Endometrial microvascular endothelial cells (primary cell): ENCODE results near the gene ZFP36. TPM values are rescaled to one million over a fixed set of nuclear protein-coding genes. Genes with fewer than 3 reads are reported as not detected.
"Not testable (repeated sequence)": the region's sequence is repeated elsewhere in the genome, so short reads cannot be mapped to it uniquely, and the experiment has no call there.

Source experiments
- in situ Hi-C: cut with HindIII; loops from 2 replicates; pipeline ENCODE4 v1.10.0; 2017; ENCODE audit warnings: low sequenced_read_pairs, low pct_unique_long_range_greater_than_20kb; ENCODE audit errors: inconsistent ontology term
- total RNA-seq: library from RNA; depleted of rRNA; stranded (reverse); fragments of >200 nt; gene quantifications from one replicate; pipeline ENCODE4 v1.2.3, GENCODE V29; 2015; ENCODE audit errors: inconsistent ontology term

The ZFP36 gene, protein sequence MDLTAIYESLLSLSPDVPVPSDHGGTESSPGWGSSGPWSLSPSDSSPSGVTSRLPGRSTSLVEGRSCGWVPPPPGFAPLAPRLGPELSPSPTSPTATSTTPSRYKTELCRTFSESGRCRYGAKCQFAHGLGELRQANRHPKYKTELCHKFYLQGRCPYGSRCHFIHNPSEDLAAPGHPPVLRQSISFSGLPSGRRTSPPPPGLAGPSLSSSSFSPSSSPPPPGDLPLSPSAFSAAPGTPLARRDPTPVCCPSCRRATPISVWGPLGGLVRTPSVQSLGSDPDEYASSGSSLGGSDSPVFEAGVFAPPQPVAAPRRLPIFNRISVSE
- 2.8 TPM for total RNA-seq

DNA sequence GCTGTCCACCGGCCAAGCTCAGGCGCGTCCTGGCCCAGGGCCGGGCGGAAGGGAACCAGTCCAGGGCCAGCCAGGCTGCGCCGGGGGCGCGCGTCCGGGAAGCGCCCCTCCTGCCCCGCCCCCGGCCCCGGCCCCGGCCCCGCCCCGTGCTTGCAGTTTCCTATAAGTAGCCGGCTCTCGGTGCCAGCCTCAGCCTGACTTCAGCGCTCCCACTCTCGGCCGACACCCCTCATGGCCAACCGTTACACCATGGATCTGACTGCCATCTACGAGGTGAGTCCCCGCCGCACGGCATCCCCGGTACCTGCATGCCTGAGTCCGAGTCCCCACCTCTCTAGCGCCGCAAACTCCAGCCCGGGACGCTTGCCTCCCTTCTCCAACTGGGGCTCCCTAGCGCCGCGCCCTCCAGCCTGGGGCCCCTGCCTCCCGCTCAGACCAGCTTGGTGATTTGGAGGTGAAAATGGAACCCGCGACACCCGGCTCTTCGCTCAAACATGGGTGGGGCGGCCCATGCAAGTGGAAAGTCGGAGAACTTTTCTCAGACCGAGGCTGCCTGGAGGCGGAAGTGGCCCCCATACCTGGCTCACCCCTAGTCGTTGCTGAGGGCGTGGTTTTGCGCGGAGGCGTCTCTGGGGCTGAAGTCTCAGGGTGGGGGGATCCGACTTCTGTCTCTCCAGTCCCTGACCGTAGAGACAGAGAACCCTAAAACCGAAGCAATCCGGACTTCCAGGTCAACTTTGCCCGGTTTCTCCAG is at the start of gene ZFP36:
Gene ZFP36 (plus strand): TSS at position 192 of the 754 bp plus-strand sequence. CDS start 58 bp downstream, at position 250.
- in situ Hi-C loops: no loop called here

DNA sequence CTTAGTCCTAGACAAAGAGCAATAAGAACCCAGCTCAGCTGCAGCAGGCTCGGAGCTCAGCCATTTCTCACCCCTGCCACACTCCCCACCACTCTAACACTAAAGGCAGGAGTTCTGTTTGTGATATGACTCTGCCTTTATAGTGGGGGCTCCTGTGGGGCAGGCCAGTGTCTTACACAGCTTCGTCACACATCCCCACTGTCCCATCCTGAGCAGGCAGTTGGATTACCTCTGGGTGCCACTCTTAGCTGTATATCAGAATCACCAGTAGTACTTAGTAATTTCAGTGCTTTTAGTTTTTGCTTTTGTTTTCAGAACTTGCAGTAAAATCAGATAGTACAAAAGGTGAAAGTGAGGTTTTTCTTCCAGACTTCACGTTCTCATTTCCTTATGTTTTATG is 47.6 kb upstream of the ZFP36 start:
- in situ Hi-C loops: no loop called here

DNA sequence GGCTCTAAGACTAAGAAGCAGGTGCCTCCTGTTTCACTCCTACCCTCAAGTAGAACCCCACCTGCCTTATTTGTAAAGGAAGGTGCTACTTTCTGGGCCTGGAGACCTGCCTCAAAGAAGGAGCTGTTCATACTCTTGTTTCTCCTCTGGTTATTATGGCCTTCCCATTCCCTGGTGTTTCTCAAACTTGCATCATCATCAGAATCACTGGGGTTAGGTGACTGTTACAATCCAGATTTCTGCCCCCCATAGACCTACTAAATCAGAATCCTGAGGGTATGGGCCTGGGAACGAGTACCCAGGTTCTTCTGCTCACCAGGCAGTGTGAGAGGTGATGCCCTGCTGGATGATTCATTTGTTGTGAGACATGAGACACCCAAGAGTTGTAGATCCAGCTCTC is 46.0 kb upstream of the ZFP36 start:
- in situ Hi-C loops: no loop called here

DNA sequence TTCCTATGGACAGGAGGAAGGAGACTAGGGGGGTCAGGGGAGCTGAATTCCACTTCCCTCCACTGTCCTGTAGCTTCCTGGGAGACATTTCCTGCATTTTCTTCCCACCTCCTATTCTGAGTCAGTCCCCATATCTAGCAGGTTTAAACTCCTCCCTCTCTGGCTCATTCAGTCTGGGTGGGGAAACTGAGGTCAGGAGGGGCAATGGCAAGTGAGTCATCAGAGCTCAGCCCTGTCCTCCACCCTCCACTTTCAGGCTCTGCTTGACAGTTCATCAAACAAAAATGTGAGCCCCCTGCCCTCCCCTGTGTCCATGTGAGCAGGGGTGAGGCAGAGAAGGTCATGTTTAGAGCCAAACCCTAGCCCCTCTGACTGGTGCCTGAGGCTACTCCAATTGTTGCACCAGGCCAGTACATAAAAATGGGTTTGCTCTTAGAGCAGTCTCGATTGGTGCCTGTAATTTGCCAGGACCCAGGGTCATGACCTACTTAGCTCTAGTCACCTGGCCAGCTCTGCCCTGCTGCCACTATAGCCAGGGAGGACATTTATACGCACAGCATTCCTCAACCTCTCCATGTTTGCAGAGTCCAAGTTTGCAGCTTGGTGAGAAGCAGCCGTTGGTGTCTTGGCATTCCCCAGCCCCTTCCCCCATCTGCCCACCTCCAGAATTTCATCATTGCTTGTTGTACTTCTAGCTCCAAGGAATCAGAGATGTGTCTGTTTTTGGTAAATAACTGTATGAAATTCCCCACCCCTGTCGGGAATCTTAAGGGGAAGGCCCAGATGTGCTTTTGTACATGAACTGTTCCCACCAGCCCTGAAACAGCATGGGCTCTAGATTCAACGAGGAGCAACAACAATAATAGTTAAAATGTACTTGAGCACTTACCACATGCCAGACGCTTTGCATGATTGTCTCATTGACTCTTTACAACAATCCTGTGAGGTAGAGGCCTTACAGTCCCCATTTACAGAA is 43.7 kb upstream of the ZFP36 start:
- in situ Hi-C loops: no loop called here

DNA sequence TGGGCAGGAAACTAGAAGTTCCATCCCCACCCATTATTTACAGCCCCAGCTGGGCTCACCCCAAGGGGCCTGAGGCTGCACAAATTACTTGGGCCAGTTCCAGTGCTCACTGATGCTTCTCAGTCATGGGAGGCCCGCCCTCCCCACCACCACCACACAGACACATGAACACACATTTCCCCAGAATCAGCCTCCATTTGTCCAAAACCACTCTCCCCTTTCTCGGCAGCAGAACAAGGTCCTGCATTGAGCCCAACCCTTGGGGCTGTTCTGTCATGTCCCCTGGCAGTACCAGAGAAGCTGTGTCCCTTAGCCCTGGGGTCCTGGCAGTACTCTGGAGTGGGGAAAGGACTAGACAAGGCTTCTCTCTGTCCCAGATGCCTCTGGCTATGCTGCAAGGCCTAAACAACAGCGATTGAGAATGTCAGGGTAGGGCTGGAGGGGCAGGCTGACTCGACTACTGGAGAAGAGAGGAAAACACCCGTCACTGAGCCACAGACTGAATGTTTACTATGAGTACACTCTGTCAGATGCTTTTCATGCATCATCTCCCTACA is 42.7 kb upstream of the ZFP36 start:
- in situ Hi-C loops: no loop called here

DNA sequence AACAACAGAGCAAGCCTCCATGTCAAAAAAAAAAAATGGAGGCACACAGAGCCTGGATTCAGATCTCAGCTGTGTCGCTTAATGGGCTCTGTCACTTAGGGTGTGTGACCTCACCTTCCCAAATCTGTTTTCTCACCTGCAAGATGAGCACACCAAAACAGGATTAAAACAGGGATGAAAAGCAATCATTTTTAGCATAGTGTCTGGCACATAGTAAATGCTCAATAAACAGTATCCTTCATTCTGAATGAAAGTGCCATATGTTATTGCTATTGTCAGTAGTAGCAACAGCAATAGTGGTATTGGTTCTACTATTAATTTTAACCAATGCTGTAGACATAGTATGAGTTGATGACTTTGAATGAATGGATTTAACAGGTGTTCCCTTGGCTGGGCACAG is 41.1 kb upstream of the ZFP36 start:
- in situ Hi-C loops: no loop called here

DNA sequence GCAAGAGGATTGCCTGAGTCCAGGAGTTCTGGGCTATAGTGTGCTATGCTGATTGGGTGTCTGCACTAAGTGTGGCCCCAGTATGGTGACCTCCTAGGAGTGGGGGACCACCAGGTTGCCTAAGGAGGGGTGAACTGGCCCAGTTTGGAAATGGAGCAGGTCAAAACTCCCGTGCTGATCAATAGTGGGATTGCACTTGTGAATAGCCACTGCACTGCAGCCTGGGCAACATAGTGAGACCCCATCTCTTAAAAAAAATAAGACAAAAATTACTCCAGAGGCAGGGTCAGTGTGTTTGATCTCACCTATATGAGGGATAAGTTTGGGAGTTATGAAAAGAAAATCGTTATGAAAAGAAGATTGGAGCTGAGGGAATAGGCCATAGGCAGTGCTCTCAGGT is 37.4 kb upstream of the ZFP36 start:
- in situ Hi-C loops: no loop called here

DNA sequence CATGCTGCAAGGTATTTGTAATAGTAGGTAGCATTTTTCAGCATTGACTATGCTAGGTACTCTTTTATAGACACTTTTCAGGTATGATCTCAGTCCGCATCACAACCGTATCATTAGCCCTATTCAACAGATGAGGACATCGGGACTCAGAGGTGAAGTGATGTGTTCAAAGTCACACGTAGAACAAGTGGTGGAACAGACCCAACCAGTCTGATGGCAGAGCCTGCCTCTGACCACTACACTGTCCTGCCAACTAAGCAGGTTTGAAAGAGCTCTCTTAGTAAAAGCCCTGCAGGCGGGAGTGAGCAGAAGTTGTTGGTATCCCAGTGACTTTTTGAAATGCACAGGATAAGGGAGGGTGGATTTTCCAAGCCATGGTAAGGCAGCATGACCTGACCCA is 35.9 kb upstream of the ZFP36 start:
- in situ Hi-C loops: no loop called here

DNA sequence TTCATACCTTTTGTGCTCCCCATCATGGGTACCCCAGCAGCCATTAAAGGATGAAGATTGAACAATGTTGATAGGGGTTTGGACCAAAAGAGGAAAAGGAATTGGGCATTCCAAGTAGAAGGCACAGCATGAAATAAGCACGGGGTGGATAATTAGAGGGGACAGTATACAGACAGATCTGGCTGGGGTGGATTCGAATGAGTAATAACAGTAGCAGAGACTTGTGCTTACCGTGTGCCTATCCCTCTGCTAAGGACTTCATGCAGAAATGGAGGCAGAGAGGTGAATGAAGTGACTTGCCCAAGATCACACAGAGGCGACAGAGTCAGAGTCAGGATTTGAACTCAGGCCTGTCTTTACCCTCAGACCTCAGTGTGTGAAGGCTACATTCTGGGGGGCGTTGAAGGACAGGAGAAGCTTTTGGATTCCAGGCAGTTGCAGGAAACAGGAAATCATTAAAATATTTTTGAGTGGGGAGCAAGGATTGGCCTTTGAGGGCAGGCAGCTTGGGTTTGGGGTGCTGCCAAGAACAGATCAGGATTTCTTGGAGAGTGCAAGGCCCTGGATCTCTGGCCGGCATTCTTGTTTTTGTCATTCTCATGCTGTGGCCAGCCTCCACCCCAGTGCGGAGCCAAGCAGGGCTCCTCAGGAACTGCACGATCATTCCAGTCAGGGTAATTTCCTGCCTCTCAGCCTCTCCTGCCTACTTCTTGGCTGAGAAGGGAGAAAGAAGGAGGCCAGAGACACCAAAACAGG is 34.4 kb upstream of the ZFP36 start:
- in situ Hi-C loops: no loop called here

DNA sequence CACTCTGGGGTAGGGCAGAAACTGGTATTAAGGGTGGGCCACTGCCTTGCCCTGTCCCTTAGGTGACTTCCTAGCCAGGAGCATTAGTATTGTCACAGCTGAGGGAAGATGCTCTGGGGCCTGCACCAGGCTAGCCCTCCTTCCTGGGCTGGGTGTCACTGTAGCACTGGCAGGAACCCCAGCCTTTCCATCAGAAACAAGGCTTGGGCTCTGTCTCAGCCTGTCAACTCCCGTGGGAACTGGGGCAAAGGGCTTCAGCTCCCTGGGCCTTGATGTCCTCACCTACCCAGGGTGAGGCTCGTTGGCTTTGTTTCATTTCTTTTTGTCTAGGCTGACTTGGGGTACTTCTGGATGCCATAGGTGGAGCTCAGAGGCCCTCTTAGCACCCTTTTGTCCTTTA is 33.7 kb upstream of the ZFP36 start:
- in situ Hi-C loops: no loop called here

DNA sequence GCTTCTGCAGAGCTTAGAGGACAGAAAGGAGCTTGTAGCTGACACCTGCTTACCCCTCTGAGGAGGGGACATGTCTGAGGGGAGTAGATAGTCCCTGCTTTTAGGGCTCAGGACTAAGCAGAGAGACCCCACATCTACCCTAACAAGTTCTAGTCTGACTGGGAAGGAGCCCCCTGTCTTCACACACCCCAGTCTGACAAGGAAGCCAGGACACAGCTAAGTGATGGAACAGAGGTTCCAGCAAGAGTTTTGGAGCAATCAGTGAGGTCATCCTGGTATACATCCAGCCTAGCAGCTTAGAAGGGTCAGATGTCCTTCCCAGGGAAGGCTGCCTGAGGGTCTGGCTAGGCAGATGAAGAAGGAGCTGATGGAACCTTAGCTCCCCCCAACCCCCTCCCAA is 30.7 kb upstream of the ZFP36 start:
- in situ Hi-C loops: no loop called here

DNA sequence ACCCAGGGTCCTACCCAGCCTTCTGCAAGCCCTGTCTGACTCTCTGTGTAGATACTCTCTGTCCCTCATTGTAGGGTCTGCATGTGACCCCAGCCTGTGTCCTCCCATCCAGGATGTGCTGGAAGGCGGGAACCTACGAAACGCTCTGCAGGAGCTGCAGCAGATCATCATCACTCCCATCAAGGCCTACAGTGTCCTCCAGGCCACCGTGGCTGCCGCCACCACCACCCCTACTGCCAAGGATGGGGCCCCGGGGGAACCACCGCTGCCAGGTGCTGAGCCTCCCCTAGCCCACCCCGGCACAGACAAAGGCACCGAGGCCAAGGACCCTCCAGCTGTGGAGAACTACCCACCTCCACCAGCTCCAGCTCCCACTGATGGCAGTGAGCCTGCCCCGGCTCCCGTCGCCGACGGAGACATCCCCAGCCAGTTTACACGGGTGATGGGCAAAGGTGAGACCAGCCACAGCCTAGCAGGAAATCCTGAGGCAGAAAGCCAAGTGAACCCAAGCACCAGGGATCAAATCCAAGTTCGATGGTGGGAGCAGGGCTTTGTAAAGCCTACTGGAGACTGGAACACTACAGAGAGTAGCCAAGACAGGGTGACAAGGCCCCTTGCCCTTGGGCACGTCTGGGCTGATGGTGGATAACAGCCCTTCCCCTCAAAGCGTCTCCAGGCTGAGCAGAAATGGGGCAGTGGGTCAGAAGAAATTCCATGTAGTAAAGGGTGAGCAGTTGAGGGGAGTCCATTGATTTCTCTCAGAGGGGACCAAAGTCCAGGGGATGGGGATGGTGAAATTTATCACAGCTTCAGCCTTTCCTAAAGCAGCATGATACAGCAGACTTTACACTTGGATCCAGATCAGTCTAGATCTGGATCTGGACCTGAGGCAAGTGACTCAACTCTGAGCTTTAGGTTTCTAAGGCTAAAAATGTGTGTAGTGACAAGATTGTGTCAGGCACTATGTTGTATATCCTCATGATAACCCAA is 29.0 kb upstream of the ZFP36 start:
- in situ Hi-C loops: no loop called here

DNA sequence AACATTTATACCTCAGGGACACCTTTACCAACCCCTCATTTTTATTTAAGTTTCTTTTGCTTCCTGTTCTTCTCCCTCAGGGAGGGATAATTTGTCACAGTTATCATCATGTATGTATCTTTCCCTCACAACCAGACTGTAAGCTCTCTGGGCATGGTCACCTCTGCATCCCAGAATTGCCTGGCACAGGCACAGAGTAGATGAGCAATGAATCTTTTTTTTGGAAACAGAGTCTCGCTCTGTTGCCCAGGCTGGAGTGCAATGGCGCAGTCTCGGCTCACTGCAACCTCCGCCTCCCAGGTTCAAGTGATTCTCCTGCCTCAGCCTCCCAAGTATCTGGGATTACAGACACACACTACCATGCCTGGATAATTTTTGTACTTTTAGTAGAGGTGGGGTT is 27.3 kb upstream of the ZFP36 start:
- in situ Hi-C loops: not testable (repeated sequence)

DNA sequence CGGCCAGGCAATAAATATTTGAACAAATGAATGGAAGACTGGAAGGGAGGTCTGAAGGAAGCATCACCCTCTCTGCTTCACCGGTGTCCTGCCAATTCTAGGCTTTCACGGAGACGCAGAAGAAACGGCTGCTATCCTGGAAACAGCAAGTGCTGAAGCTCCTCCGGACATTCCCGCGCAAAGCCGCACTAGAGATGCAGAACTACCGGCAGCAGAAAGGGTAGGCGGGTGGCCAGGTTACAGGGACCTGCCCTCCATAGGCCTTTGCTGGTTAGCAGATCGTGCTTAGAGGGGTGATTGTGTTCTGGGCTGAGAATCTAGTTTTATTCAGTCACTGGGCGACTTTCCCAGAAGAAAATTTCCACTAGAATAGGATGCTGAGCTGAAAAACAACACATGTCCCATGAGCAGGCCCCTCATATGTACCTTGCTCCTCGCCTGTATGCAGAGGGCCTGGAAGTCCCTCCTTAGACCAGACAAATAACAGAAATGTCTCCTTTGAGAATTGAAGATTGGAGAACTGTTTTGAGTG is 26.7 kb upstream of the ZFP36 start:
- in situ Hi-C loops: no loop called here

DNA sequence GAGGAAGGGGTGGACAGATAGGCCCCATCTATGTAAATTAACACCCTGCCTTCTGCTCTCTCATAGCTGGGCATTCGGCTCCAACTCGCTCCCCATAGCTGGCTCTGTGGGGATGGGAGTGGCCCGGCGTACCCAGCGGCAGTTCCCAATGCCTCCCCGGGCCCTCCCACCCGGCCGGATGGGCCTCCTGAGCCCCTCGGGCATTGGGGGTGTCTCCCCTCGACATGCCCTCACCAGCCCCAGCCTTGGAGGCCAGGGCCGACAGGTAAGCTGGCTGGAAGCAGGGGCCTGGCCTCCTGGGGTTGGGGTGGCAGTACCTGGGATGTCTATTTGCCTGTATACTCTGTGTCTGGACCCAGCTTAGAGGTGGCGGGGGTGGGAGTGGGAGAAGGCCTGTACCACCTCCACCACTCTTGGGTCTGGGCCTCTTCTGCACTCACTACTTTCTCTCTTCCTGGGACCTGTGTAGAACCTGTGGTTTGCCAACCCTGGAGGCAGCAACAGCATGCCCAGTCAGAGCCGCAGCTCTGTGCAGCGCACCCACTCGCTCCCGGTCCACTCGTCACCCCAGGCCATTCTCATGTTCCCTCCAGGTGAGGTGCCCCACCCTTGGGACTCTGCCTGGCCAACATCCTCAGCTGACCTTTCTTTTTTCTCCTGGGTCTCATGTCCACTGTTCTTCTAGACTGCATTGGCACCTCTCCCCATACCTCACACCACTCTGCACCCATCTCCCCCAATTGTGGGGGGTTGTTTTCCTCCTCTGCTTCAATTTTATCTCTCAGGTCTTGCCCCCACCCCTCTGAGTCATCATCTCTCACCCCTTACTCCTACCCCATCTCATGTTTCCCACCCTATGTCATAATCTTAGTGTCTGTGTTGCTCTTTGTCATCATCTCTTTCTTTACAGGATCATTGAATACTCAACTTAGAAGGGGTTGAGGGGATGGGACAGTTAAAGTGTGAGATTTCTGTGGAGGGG is 25.8 kb upstream of the ZFP36 start:
- in situ Hi-C loops: no loop called here
